C4-2B (cell line): ENCODE measurements around the gene AQR.

ENCODE experiments used
- CTCF ChIP-seq: fragments of 450-650 bp; conservative IDR thresholded peaks from 2 replicates; pipeline ENCODE4 v1.5.1; 2017; ENCODE audit warnings: mild to moderate bottlenecking
- ZFX ChIP-seq: fragments of 450-650 bp; IDR thresholded peaks from 2 replicates; pipeline ENCODE4 v1.6.1; 2017

GRCh38 chr15:34812369-34812768 is 157.2 kb downstream of the AQR start:
- TF ChIP-seq CTCF = no peak
- no peak for TF ChIP-seq ZFX
